SK-N-SH (cell line): ENCODE data around the gene LIN7A. TPM values are rescaled to one million over a fixed set of nuclear protein-coding genes. Genes with fewer than 3 reads are reported as not detected.

Experiments used
- CTCF ChIA-PET: fragments of 300-600, 350-600 bp; formaldehyde crosslinking; extraction: SDS; loops from one replicate; lab custom pipeline; 2021; lab: Yijun Ruan, JAX
- POLR2A ChIA-PET: fragments of 350-600 bp; sonication (Branson Sonifier 250); formaldehyde crosslinking; extraction: SDS; loops from one replicate; lab custom pipeline; 2020; ENCODE audit warnings: antibody characterized with exemption, inconsistent platforms; lab: Yijun Ruan, JAX
- DNase-seq: peaks from one replicate; pipeline ENCODE4 v3.0.0; 2012
- H2AFZ ChIP-seq: fragments of 200-600 bp; sonication (generic); 2 replicates; pipeline ENCODE4 v1.8.1; 2016; ENCODE audit warnings: antibody characterized with exemption, mild to moderate bottlenecking, low read depth
- H3F3A ChIP-seq: fragments of 200-600 bp; sonication (generic); replicated peaks from 2 replicates; pipeline ENCODE3; 2016; ENCODE audit warnings: antibody characterized with exemption, mild to moderate bottlenecking; ENCODE audit not compliant: insufficient read depth
- H3K27ac ChIP-seq, 2 experiments: fragments of 200-500 bp in 1 of 2; fragments of 200-600 bp in 1 of 2; sonication (Bioruptor generic) in 1 of 2; sonication (generic), shearing (Covaris generic) in 1 of 2; 2 replicates each; pipeline versions ENCODE4 v1.5.1 to v1.6.1; 2014 to 2016; ENCODE audit warnings: low read depth in 2 of 2, inconsistent platforms in 1 of 2, low read length in 1 of 2, mild to moderate bottlenecking in 1 of 2, mixed read lengths in 1 of 2
- H3K27me3 ChIP-seq: fragments of 200-600 bp; sonication (generic), shearing (Covaris generic); 2 replicates; pipeline ENCODE4 v1.6.1; 2016; ENCODE audit warnings: mixed run types; ENCODE audit not compliant: insufficient read depth
- H3K36me3 ChIP-seq, 2 experiments: fragments of 200-500 bp in 1 of 2; fragments of 200-600 bp in 1 of 2; sonication (Bioruptor generic) in 1 of 2; sonication (generic) in 1 of 2; replicated peaks in 1 of 2; 2 replicates each; pipeline versions ENCODE3 to v1.5.1; 2014 to 2016; ENCODE audit warnings: low read length in 1 of 2, mild to moderate bottlenecking in 1 of 2; ENCODE audit not compliant: insufficient read depth in 2 of 2, control insufficient read depth in 1 of 2
- H3K4me1 ChIP-seq, 2 experiments: fragments of 200-500 bp in 1 of 2; fragments of 200-600 bp in 1 of 2; sonication (Bioruptor generic) in 1 of 2; sonication (generic), shearing (Covaris generic) in 1 of 2; 2 replicates each; pipeline versions ENCODE4 v1.5.1 to v1.6.1; 2014 to 2016; ENCODE audit warnings: low read depth in 1 of 2, low read length in 1 of 2, mixed run types in 1 of 2; ENCODE audit not compliant: insufficient read depth in 2 of 2, control insufficient read depth in 1 of 2
- H3K4me2 ChIP-seq: fragments of 200-600 bp; sonication (generic), shearing (Covaris generic); 2 replicates; pipeline ENCODE4 v1.6.1; 2017; ENCODE audit warnings: mixed run types
- H3K4me3 ChIP-seq, 2 experiments: fragments of 200-500 bp in 1 of 2; fragments of 200-600 bp in 1 of 2; sonication (Bioruptor generic) in 1 of 2; sonication (generic), shearing (Covaris generic) in 1 of 2; 2 replicates each; pipeline versions ENCODE4 v1.5.1 to v1.8.1; 2014 to 2016; ENCODE audit warnings: low read depth in 2 of 2, inconsistent platforms in 1 of 2, low read length in 1 of 2, mild to moderate bottlenecking in 1 of 2, mixed read lengths in 1 of 2, moderate library complexity in 1 of 2
- H3K79me2 ChIP-seq: fragments of 200-600 bp; sonication (generic); 2 replicates; pipeline ENCODE4 v1.8.1; 2017; ENCODE audit warnings: mild to moderate bottlenecking; ENCODE audit not compliant: insufficient read depth
- H3K9ac ChIP-seq: fragments of 200-600 bp; sonication (generic); 2 replicates; pipeline ENCODE4 v1.6.1; 2017; ENCODE audit warnings: mixed run types
- H3K9me2 ChIP-seq: fragments of 200-600 bp; sonication (generic); 2 replicates; pipeline ENCODE4 v1.6.1; 2017; ENCODE audit warnings: mixed run types
- H3K9me3 ChIP-seq: fragments of 200-600 bp; sonication (generic); 2 replicates; pipeline ENCODE4 v1.6.1; 2017; ENCODE audit warnings: mixed run types, mild to moderate bottlenecking, moderate library complexity
- H4K20me1 ChIP-seq: fragments of 200-600 bp; sonication (generic); 2 replicates; pipeline ENCODE4 v1.6.1; 2017; ENCODE audit warnings: mild to moderate bottlenecking, mixed run types; ENCODE audit not compliant: insufficient read depth
- CHD2 ChIP-seq: fragments of 150-350 bp; IDR thresholded peaks from 2 replicates; pipeline ENCODE4 v1.6.1; 2018; ENCODE audit warnings: low read length; ENCODE audit not compliant: partially characterized antibody
- ELF1 ChIP-seq: IDR thresholded peaks from 2 replicates; pipeline ENCODE4 v1.4.0; 2012
- EP300 ChIP-seq, 2 experiments: IDR thresholded peaks; 2 replicates each; pipeline versions ENCODE4 v1.4.0 to v1.6.1; 2012; ENCODE audit warnings: borderline replicate concordance in 1 of 2, low read depth in 1 of 2, low read length in 1 of 2
- EZH2phosphoT487 ChIP-seq: fragments of 200-600 bp; sonication (generic); IDR thresholded peaks from 2 replicates; pipeline ENCODE4 v1.6.1; 2017; ENCODE audit warnings: low read depth, mixed run types, mild to moderate bottlenecking, antibody characterized with exemption, moderate library complexity, borderline replicate concordance
- FOSL2 ChIP-seq: IDR thresholded peaks from 2 replicates; pipeline ENCODE4 v1.4.0; 2012; ENCODE audit warnings: low read depth, mild to moderate bottlenecking, moderate library complexity, borderline replicate concordance
- GABPA ChIP-seq: IDR thresholded peaks from 2 replicates; pipeline ENCODE4 v1.4.0; 2012; ENCODE audit warnings: low read depth, mild to moderate bottlenecking
- GATA2 ChIP-seq: sonication (generic); formaldehyde crosslinking; IDR thresholded peaks from 2 replicates; pipeline ENCODE4 v1.5.0; 2020; ENCODE audit warnings: mild to moderate bottlenecking, missing genetic modification reagents
- IRF3 ChIP-seq: fragments of 150-350 bp; IDR thresholded peaks from 2 replicates; pipeline ENCODE4 v1.6.1; 2016; ENCODE audit warnings: mild to moderate bottlenecking, low read depth, low read length
- JUND ChIP-seq: IDR thresholded peaks from 2 replicates; pipeline ENCODE4 v1.4.0; 2012
- MAX ChIP-seq: IDR thresholded peaks from 2 replicates; pipeline ENCODE4 v1.4.0; 2012; ENCODE audit warnings: low read depth
- NRF1 ChIP-seq: IDR thresholded peaks from 2 replicates; pipeline ENCODE4 v1.6.1; 2012; ENCODE audit warnings: low read depth, mild to moderate bottlenecking, low read length
- POLR2AphosphoS5 ChIP-seq: IDR thresholded peaks from 2 replicates; pipeline ENCODE4 v1.6.1; 2012; ENCODE audit warnings: low read depth, low read length
- RAD21 ChIP-seq: IDR thresholded peaks from 2 replicates; pipeline ENCODE4 v1.6.1; 2012; ENCODE audit warnings: mild to moderate bottlenecking, low read length
- RXRA ChIP-seq: IDR thresholded peaks from 2 replicates; pipeline ENCODE4 v1.4.0; 2012; ENCODE audit warnings: low read depth, mild to moderate bottlenecking, borderline replicate concordance
- SIN3A ChIP-seq: IDR thresholded peaks from 2 replicates; pipeline ENCODE4 v1.6.1; 2012; ENCODE audit warnings: low read depth, mild to moderate bottlenecking, low read length, moderate library complexity, borderline replicate concordance
- SMC3 ChIP-seq: IDR thresholded peaks from 2 replicates; pipeline ENCODE4 v1.6.1; 2012; ENCODE audit warnings: low read depth, low read length, improper control_type of control experiment
- TAF1 ChIP-seq: IDR thresholded peaks from 2 replicates; pipeline ENCODE4 v1.6.1; 2012; ENCODE audit warnings: low read depth, mild to moderate bottlenecking, low read length, moderate library complexity, borderline replicate concordance
- TCF12 ChIP-seq: IDR thresholded peaks from 2 replicates; pipeline ENCODE4 v1.4.0; 2012
- YY1 ChIP-seq: IDR thresholded peaks from 2 replicates; pipeline ENCODE4 v1.4.0; 2012; ENCODE audit warnings: low read depth, mild to moderate bottlenecking
- WGBS: methylation state at CpG from one replicate; pipeline ENCODE4 v1.1.6; 2017; ENCODE audit warnings: low lambda C conversion rate; 5-methylcytosine and 5-hydroxymethylcytosine counted together
- polyA plus RNA-seq, 3 experiments: library from polyadenylated mRNA; depleted of rRNA; stranded (reverse); fragments of >200 nt; gene quantifications; 2 replicates each; pipeline ENCODE4 v1.2.3, GENCODE V29; 2012
- TF ChIP-seq, protein P1 (sequence below): IDR thresholded peaks from 2 replicates; pipeline ENCODE4; 2012
- TF ChIP-seq, protein P2 (sequence below): fragments of 200-600 bp; sonication (generic); IDR thresholded peaks from 2 replicates; pipeline ENCODE4 v1.6.1; 2017; ENCODE audit warnings: antibody characterized with exemption, mild to moderate bottlenecking, moderate library complexity

The LIN7A gene
- polyA plus RNA-seq, 1 of the 3 experiments (the other 2 are of a cell fraction): not detected

- Histone ChIP-seq H3K27ac (no peak overlapping the region), H3K27me3 (no peaks in the 10 kb centered on the region; the same call in 1 of the 2 replicates), H3F3A (no peaks in the 10 kb centered on the region), H3K9me2 (no peaks in the 10 kb centered on the region), H3K4me3 (no peak overlapping the region), H3K79me2 (no peaks in the 10 kb centered on the region), H3K9me3 (no peaks in the 10 kb centered on the region), H2AFZ (no peak overlapping the region), H3K9ac (no peak overlapping the region), H3K4me2 (no peak overlapping the region), H3K4me1 (no peaks in the 10 kb centered on the region; a peak in 1 of 4 replicates), H3K36me3 (no peaks in the 10 kb centered on the region), H4K20me1 (no peaks in the 10 kb centered on the region)
- no peak for TF ChIP-seq GATA2 (CRISPR knock-in tag)
- no peak for TF ChIP-seq TCF12
- TF ChIP-seq, protein P1, sequence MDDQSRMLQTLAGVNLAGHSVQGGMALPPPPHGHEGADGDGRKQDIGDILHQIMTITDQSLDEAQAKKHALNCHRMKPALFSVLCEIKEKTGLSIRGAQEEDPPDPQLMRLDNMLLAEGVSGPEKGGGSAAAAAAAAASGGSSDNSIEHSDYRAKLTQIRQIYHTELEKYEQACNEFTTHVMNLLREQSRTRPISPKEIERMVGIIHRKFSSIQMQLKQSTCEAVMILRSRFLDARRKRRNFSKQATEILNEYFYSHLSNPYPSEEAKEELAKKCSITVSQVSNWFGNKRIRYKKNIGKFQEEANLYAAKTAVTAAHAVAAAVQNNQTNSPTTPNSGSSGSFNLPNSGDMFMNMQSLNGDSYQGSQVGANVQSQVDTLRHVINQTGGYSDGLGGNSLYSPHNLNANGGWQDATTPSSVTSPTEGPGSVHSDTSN: no peak
- no peak for TF ChIP-seq NRF1
- TF ChIP-seq YY1: no peak
- TF ChIP-seq ELF1: no peak
- no peak for TF ChIP-seq FOSL2
- TF ChIP-seq SMC3: no peak
- TF ChIP-seq CHD2: no peak
- no peak for TF ChIP-seq SIN3A
- WGBS: 4% methylated on average over 2 of the region's 4 CpGs
- POLR2A ChIA-PET: no interaction called here
- CTCF ChIA-PET: interaction anchor here (1.4 kb wide), 1 partner anchor 300 kb away, joined by 3 read pairs; no protein-coding TSS in a partner anchor
- no peak for DNase-seq
These were observed 116.2 kb downstream of the LIN7A start for GRCh38 chr12:80821513-80822000.

DNA sequence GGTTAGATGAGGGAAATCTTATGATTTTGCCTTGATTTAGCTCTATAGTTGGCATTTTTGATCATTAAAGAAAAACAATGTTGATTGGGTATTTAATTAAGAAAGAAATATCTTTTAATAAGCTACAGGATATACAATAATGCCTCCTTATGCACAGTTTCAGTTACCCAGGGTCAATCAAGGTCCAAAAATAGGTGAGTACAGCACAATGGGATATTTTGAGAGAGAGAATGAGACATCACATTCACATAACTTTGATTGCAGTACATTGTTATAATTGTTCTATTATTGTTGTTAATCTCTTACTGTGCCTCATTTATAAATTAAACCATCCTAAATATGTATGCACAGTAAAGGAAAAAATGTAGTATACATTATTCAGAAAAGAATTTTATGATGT lies 118.9 kb downstream of the LIN7A start:
- TF ChIP-seq POLR2AphosphoS5 (no peak), IRF3 (no peak), RAD21 (no peak), MAX (no peak), EP300 (IDR thresholded peaks at IDR 0.05; ENCODE audit: borderline replicate concordance in 1 of 2, low read depth in 1 of 2, low read length in 1 of 2) (no peak), JUND (no peak), YY1 (no peak), GATA2 (CRISPR knock-in tag) (no peak), TAF1 (no peak), RXRA (no peak), GABPA (no peak), EZH2phosphoT487 (no peak)
- TF ChIP-seq, protein P2, sequence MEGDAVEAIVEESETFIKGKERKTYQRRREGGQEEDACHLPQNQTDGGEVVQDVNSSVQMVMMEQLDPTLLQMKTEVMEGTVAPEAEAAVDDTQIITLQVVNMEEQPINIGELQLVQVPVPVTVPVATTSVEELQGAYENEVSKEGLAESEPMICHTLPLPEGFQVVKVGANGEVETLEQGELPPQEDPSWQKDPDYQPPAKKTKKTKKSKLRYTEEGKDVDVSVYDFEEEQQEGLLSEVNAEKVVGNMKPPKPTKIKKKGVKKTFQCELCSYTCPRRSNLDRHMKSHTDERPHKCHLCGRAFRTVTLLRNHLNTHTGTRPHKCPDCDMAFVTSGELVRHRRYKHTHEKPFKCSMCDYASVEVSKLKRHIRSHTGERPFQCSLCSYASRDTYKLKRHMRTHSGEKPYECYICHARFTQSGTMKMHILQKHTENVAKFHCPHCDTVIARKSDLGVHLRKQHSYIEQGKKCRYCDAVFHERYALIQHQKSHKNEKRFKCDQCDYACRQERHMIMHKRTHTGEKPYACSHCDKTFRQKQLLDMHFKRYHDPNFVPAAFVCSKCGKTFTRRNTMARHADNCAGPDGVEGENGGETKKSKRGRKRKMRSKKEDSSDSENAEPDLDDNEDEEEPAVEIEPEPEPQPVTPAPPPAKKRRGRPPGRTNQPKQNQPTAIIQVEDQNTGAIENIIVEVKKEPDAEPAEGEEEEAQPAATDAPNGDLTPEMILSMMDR: no peak
- Histone ChIP-seq H3K9me3 (no peaks in the 10 kb centered on the region), H3K27me3 (no peaks in the 10 kb centered on the region; the same call in 1 of the 2 replicates), H3K36me3 (no peaks in the 10 kb centered on the region), H4K20me1 (no peaks in the 10 kb centered on the region), H3K79me2 (no peaks in the 10 kb centered on the region), H3K4me2 (no peak overlapping the region), H3K4me1 (no peaks in the 10 kb centered on the region; a peak in 1 of 4 replicates), H3K9me2 (no peaks in the 10 kb centered on the region), H3K9ac (no peak overlapping the region), H3K4me3 (no peak overlapping the region), H2AFZ (no peak overlapping the region), H3F3A (no peaks in the 10 kb centered on the region), H3K27ac (no peak overlapping the region)
- no peak for DNase-seq
- ChIA-PET POLR2A (no interaction called here), CTCF (no interaction called here)
